HepG2 (cell line): ENCODE data around the gene CMC1. TPM values are rescaled to one million over a fixed set of nuclear protein-coding genes. Genes with fewer than 3 reads are reported as not detected.
A peak's percentile ranks its signal among the peaks of the same experiment; 100 is the strongest.

Experiments
- CBX5 ChIP-seq: sonication (generic); formaldehyde crosslinking; IDR thresholded peaks from 2 replicates; pipeline ENCODE4 v1.4.0; 2020; ENCODE audit warnings: missing genetic modification reagents, borderline replicate concordance
- CCDC6 ChIP-seq: sonication (generic); formaldehyde crosslinking; IDR thresholded peaks from 2 replicates; pipeline ENCODE4 v1.8.1; 2022; ENCODE audit warnings: mild to moderate bottlenecking, missing genetic modification reagents, moderate library complexity
- HNF4G ChIP-seq, 2 experiments: sonication (generic) in 1 of 2; formaldehyde crosslinking in 1 of 2; IDR thresholded peaks; 2 replicates each; pipeline versions ENCODE4 v1.4.0 to v1.6.1; 2011 to 2020; ENCODE audit warnings: borderline replicate concordance in 2 of 2, low read depth in 2 of 2, mild to moderate bottlenecking in 2 of 2, low read length in 1 of 2, missing genetic modification reagents in 1 of 2, moderate library complexity in 1 of 2
- MAZ ChIP-seq, 2 experiments: sonication (generic) in 1 of 2; formaldehyde crosslinking in 1 of 2; IDR thresholded peaks; 2 replicates each; pipeline versions ENCODE4 v1.5.0 to v1.6.1; 2012 to 2020; ENCODE audit warnings: low read depth in 2 of 2, mild to moderate bottlenecking in 2 of 2, borderline replicate concordance in 1 of 2, improper control_type of control experiment in 1 of 2, low read length in 1 of 2, missing genetic modification reagents in 1 of 2, moderate library complexity in 1 of 2
- RNF2 ChIP-seq: fragments of 450-650 bp; conservative IDR thresholded peaks from 2 replicates; pipeline ENCODE4 v1.6.1; 2016; ENCODE audit warnings: low read depth
- SATB2 ChIP-seq: sonication (generic); formaldehyde crosslinking; IDR thresholded peaks from 2 replicates; pipeline ENCODE4 v1.5.0; 2020; ENCODE audit warnings: missing genetic modification reagents
- SIN3A ChIP-seq: IDR thresholded peaks from 2 replicates; pipeline ENCODE4 v1.6.1; 2011; ENCODE audit warnings: low read depth, mild to moderate bottlenecking, control low read depth, low read length, borderline replicate concordance
- SRF ChIP-seq: IDR thresholded peaks from 2 replicates; pipeline ENCODE4 v1.6.1; 2011; ENCODE audit warnings: mild to moderate bottlenecking, low read depth, low read length, moderate library complexity
- TCF12 ChIP-seq, 2 experiments: fragments of 450-650 bp in 1 of 2; sonication (generic) in 1 of 2; formaldehyde crosslinking in 1 of 2; IDR thresholded peaks; 2 replicates each; pipeline versions ENCODE4 v1.6.1 to v1.8.0; 2017 to 2022; ENCODE audit warnings: antibody characterized with exemption in 1 of 2, mild to moderate bottlenecking in 1 of 2, missing genetic modification reagents in 1 of 2, moderate library complexity in 1 of 2
- ZFX ChIP-seq: sonication (generic); formaldehyde crosslinking; IDR thresholded peaks from 2 replicates; pipeline ENCODE4 v1.4.0; 2020; ENCODE audit warnings: mild to moderate bottlenecking, low read depth, missing genetic modification reagents, moderate library complexity
- ZNF350 ChIP-seq: sonication (generic); formaldehyde crosslinking; IDR thresholded peaks from 2 replicates; pipeline ENCODE4 v1.4.0; 2020; ENCODE audit warnings: mild to moderate bottlenecking, low read depth, missing genetic modification reagents, borderline replicate concordance
- ZNF816 ChIP-seq: sonication (generic); formaldehyde crosslinking; IDR thresholded peaks from 2 replicates; pipeline ENCODE4 v1.8.0; 2022; ENCODE audit warnings: missing genetic modification reagents, mild to moderate bottlenecking, borderline replicate concordance
- polyA plus RNA-seq, 8 experiments: library from polyadenylated mRNA; depleted of rRNA in 3 of 8; stranded (reverse) in 7 of 8; unstranded in 1 of 8; fragments of >200 nt; fragmentation: Illumina TruSeq in 4 of 8; extraction: Trizol in 4 of 8; gene quantifications; 2 replicates each; pipeline versions ENCODE4 v1.2.1 to v1.2.3, GENCODE V29; 2011 to 2016; ENCODE audit warnings: low read depth in 4 of 8, missing spikeins in 1 of 8, mixed read lengths in 1 of 8; ENCODE audit not compliant: insufficient read depth in 1 of 8
- total RNA-seq, 5 experiments: library from RNA; depleted of rRNA; stranded (reverse); fragments of >200 nt; fragmentation: Illumina TruSeq; extraction: Trizol; gene quantifications; 2 replicates each; pipeline ENCODE4 v1.2.3, GENCODE V29; 2016; ENCODE audit warnings: low read depth in 1 of 5
- TF ChIP-seq, protein P1 (sequence below): sonication (generic); formaldehyde crosslinking; IDR thresholded peaks from 2 replicates; pipeline ENCODE4 v1.4.0; 2020; ENCODE audit warnings: mild to moderate bottlenecking, missing genetic modification reagents
- TF ChIP-seq, protein P2 (sequence below): sonication (generic); formaldehyde crosslinking; IDR thresholded peaks from 2 replicates; pipeline ENCODE4 v1.5.1; 2020; ENCODE audit warnings: missing genetic modification reagents, mild to moderate bottlenecking, borderline replicate concordance
- TF ChIP-seq, protein P3 (sequence below): sonication (generic); formaldehyde crosslinking; IDR thresholded peaks from 2 replicates; pipeline ENCODE4 v1.5.0; 2020; ENCODE audit warnings: mild to moderate bottlenecking, missing genetic modification reagents, borderline replicate concordance
- TF ChIP-seq, protein P4 (sequence below): IDR thresholded peaks from 2 replicates; pipeline ENCODE4 v1.6.1; 2012; ENCODE audit warnings: low read depth, low read length, improper control_type of control experiment
- TF ChIP-seq, protein P5 (sequence below): sonication (generic); formaldehyde crosslinking; IDR thresholded peaks from 2 replicates; pipeline ENCODE4 v1.5.0; 2020; ENCODE audit warnings: missing genetic modification reagents

CMC1 gene
- total and polyA plus RNA-seq, 2 of the 13 experiments (the other 11 are each of a cell fraction or from before 2014, with no cell fraction given) = 22.1 to 29.5 TPM

DNA sequence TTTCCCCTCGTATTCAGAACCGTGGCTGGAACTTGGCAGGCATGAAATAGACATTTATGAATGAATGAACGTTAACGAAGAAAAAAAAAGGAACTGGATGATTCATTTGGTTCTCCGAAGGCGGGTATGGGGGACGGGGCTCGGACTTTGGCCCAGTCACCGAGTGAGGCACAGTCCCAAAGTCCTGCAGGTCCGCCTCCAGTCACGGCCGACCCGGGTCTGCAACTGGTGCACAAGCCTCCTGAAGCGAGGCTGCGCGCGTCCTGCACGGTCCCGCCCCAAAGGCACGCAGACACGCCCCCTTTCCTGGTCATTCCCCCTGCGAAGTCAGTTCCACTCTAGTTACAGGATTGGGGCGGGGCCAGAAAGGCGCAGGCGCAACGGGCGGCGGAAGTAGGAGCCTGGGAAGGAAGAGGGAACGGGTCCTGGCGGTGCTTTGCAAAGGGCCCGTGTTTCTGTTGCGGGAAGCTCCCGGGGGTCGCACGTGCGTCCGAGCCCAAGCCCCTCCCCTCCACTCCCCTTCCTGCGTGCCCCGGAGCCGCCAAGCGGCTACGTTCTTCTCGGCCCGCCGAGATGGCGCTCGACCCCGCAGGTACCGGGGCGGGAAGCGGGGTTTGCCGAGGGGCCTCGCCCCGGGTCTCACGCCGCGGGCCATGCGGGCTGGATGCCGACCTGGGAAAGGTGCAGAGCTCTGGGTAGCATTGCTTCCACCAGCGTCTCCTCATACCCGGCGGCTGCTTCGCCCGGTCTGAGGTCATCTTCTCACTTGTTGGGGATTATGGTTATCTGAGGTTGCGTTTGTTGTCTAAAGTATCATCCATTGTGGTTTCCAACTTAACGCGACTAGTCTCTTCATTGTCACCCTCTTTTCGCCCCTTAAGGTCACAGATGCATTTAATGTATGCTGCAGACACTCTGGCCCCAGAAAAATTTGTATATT is at the start of gene CMC1 (continued):
- peak; percentile 87 for TF ChIP-seq ZNF350 (CRISPR knock-in tag)
- TF ChIP-seq ZNF816 = peak; percentile 70; the same call in 1 of the 2 replicates
- peak; percentile 83; the same call in 1 of the 2 replicates for TF ChIP-seq CBX5 (CRISPR knock-in tag)
- TF ChIP-seq RNF2 = peak; percentile 83; the same call in 1 of the 2 replicates
- TF ChIP-seq, protein P1, sequence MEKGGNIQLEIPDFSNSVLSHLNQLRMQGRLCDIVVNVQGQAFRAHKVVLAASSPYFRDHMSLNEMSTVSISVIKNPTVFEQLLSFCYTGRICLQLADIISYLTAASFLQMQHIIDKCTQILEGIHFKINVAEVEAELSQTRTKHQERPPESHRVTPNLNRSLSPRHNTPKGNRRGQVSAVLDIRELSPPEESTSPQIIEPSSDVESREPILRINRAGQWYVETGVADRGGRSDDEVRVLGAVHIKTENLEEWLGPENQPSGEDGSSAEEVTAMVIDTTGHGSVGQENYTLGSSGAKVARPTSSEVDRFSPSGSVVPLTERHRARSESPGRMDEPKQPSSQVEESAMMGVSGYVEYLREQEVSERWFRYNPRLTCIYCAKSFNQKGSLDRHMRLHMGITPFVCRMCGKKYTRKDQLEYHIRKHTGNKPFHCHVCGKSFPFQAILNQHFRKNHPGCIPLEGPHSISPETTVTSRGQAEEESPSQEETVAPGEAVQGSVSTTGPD = no peak
- TF ChIP-seq, protein P2, sequence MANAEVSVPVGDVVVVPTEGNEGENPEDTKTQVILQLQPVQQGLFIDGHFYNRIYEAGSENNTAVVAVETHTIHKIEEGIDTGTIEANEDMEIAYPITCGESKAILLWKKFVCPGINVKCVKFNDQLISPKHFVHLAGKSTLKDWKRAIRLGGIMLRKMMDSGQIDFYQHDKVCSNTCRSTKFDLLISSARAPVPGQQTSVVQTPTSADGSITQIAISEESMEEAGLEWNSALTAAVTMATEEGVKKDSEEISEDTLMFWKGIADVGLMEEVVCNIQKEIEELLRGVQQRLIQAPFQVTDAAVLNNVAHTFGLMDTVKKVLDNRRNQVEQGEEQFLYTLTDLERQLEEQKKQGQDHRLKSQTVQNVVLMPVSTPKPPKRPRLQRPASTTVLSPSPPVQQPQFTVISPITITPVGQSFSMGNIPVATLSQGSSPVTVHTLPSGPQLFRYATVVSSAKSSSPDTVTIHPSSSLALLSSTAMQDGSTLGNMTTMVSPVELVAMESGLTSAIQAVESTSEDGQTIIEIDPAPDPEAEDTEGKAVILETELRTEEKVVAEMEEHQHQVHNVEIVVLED (CRISPR knock-in tag) = peak; percentile 85
- peak; percentile 37; the same call in 1 of the 2 replicates for TF ChIP-seq MAZ (IDR thresholded peaks at IDR 0.05; ENCODE audit: borderline replicate concordance, low read depth, low read length)
- peak; percentile 88 for TF ChIP-seq MAZ (CRISPR knock-in tag; IDR thresholded peaks at IDR 0.05; ENCODE audit: low read depth)
- TF ChIP-seq, protein P3, sequence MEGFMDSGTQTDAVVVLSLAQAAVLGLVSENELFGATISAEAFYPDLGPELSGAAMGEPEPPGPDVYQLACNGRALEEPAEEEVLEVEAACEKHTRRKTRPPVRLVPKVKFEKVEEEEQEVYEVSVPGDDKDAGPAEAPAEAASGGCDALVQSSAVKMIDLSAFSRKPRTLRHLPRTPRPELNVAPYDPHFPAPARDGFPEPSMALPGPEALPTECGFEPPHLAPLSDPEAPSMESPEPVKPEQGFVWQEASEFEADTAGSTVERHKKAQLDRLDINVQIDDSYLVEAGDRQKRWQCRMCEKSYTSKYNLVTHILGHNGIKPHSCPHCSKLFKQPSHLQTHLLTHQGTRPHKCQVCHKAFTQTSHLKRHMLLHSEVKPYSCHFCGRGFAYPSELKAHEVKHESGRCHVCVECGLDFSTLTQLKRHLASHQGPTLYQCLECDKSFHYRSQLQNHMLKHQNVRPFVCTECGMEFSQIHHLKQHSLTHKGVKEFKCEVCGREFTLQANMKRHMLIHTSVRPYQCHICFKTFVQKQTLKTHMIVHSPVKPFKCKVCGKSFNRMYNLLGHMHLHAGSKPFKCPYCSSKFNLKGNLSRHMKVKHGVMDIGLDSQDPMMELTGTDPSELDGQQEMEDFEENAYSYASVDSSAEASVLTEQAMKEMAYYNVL (CRISPR knock-in tag) = peak; percentile 63; the same call in 1 of the 2 replicates
- TF ChIP-seq SIN3A = 0 out of 2 replicates have a peak, but pooled peaks have one; percentile 7
- TF ChIP-seq, protein P4, sequence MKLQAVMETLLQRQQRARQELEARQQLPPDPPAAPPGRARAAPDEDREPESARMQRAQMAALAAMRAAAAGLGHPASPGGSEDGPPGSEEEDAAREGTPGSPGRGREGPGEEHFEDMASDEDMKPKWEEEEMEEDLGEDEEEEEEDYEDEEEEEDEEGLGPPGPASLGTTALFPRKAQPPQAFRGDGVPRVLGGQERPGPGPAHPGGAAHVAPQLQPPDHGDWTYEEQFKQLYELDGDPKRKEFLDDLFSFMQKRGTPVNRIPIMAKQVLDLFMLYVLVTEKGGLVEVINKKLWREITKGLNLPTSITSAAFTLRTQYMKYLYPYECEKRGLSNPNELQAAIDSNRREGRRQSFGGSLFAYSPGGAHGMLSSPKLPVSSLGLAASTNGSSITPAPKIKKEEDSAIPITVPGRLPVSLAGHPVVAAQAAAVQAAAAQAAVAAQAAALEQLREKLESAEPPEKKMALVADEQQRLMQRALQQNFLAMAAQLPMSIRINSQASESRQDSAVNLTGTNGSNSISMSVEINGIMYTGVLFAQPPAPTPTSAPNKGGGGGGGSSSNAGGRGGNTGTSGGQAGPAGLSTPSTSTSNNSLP = 0 out of 2 replicates have a peak, but pooled peaks have one; percentile 12
- TF ChIP-seq SRF = peak; percentile 62; the same call in 1 of the 2 replicates
- peak; percentile 92; the same call in 1 of the 2 replicates for TF ChIP-seq SATB2 (CRISPR knock-in tag)
- peak; percentile 93 for TF ChIP-seq CCDC6
- TF ChIP-seq, protein P5, sequence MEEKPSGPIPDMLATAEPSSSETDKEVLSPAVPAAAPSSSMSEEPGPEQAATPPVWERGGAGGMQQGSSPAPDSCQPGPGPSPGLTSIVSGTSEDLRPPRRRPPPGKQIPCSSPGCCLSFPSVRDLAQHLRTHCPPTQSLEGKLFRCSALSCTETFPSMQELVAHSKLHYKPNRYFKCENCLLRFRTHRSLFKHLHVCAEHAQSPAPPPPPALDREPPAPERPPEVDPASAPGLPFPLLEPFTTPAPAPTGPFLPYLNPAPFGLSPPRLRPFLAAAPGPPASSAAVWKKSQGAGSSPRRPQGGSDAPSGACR = 0 out of 2 replicates have a peak, but pooled peaks have one; percentile 37
- peak; percentile 91 for TF ChIP-seq HNF4G (IDR thresholded peaks at IDR 0.05; ENCODE audit: borderline replicate concordance, low read depth, low read length)
- peak; percentile 95 for TF ChIP-seq HNF4G (CRISPR knock-in tag; IDR thresholded peaks at IDR 0.05; ENCODE audit: borderline replicate concordance, low read depth)
- peak; percentile 92 for TF ChIP-seq ZFX (CRISPR knock-in tag)
- no peak for TF ChIP-seq TCF12 (IDR thresholded peaks at IDR 0.05)
- peak; percentile 65; the same call in 1 of the 2 replicates for TF ChIP-seq TCF12 (CRISPR knock-in tag; IDR thresholded peaks at IDR 0.05)
